HG02798 (cell line): Measurements from ENCODE around the gene MS4A15.
"Not testable (repeated sequence)": the region's sequence is repeated elsewhere in the genome, so short reads cannot be mapped to it uniquely, and the experiment has no call there.

ENCODE experiments used
- ATAC-seq: cut with Tn5 transposase; IDR thresholded peaks from one replicate; pipeline ENCODE4 v1.9.1; 2021; ENCODE audit warnings: mild to moderate bottlenecking; ENCODE audit not compliant: unreplicated experiment, poor library complexity

Gene MS4A15

GRCh38 chr11:60753309-60753708, 3.4 kb upstream of the MS4A15 start:
- ATAC-seq: no peak

GRCh38 chr11:60754887-60755286, 1.8 kb upstream of the MS4A15 start:
- no peak for ATAC-seq

GRCh38 chr11:60757231-60757800, 649 bp downstream of the MS4A15 start:
- ATAC-seq: no peak

- not testable (repeated sequence) for ATAC-seq
Observed at GRCh38 chr11:60758671-60759070, 2.0 kb downstream of the MS4A15 start.

- not testable (repeated sequence) for ATAC-seq
Observed at GRCh38 chr11:60759438-60760225, 3.0 kb downstream of the MS4A15 start.

GRCh38 chr11:60761436-60762190, 4.9 kb downstream of the MS4A15 start:
- peak; percentile 26 for ATAC-seq

GRCh38 chr11:60762851-60763691, 6.4 kb downstream of the MS4A15 start:
- peak; percentile 67 for ATAC-seq

- ATAC-seq: peak; percentile 30
Observed at GRCh38 chr11:60763692-60764369, 7.2 kb downstream of the MS4A15 start.

GRCh38 chr11:60764879-60765278, 8.2 kb downstream of the MS4A15 start:
- peak; percentile 50 for ATAC-seq

GRCh38 chr11:60765355-60765754, 8.7 kb downstream of the MS4A15 start:
- no peak for ATAC-seq

- ATAC-seq: no peak
Observed at GRCh38 chr11:60766547-60766946, 9.9 kb downstream of the MS4A15 start.

- ATAC-seq: no peak
Observed at GRCh38 chr11:60767388-60767811, 10.7 kb downstream of the MS4A15 start.

- no peak for ATAC-seq
Observed at GRCh38 chr11:60768202-60768601, 11.5 kb downstream of the MS4A15 start.

GRCh38 chr11:60769273-60769672, 12.6 kb downstream of the MS4A15 start:
- ATAC-seq: no peak

- ATAC-seq: no peak
Observed at GRCh38 chr11:60769811-60770210, 13.1 kb downstream of the MS4A15 start.

- ATAC-seq: no peak
Observed at GRCh38 chr11:60771146-60771545, 14.5 kb downstream of the MS4A15 start.

GRCh38 chr11:60771879-60772525, 15.3 kb downstream of the MS4A15 start:
- peak; percentile 32 for ATAC-seq

- no peak for ATAC-seq
Observed at GRCh38 chr11:60772666-60773065, 16.0 kb downstream of the MS4A15 start.

GRCh38 chr11:60774726-60775125, 18.1 kb downstream of the MS4A15 start:
- no peak for ATAC-seq
